ENCODE measurements around the gene TIFAB.

- TF ChIP-seq CTCF (IDR thresholded peaks at IDR 0.05; ENCODE audit: poor library complexity, severe bottlenecking) = no peak
- no peak for TF ChIP-seq RAD21 (conservative IDR thresholded peaks at IDR 0.05)
- TF ChIP-seq POLR2AphosphoS5 (IDR thresholded peaks at IDR 0.05) = no peak
- no peak for TF ChIP-seq EP300 (conservative IDR thresholded peaks at IDR 0.05; ENCODE audit: poor library complexity, severe bottlenecking)
Measured at GRCh38 chr5:135441350-135441831, 10.8 kb downstream of the TIFAB start.

All from neural cell (in vitro differentiated cells).